Kasumi-1 (cell line): Measurements from ENCODE around the gene PRSS38.

Experiments used
- DNase-seq, 2 experiments: peaks; one replicate each; lab custom pipeline; 2025; lab: John Stamatoyannopoulos, UW

PRSS38 gene

DNA sequence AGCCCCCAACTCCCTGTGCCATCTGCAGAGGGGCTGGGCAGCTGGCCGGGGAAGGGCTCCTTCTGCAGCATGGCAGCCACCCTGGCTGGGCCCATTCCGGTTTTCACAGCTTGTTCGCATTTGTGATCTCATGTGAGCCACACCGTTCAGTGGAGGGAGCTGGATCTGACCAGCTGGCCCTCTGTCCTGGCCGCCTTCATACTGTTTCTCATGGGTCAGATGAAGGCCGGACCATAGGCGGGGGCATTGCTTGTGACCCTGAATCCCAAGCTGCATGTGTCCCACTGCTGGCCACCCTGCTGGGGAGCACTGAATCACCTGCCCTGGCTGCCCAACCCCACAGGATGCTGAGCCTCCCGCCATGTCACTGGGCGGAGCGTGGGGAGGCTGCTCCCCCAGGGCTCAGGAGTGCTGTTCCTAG lies 36.4 kb upstream of the PRSS38 start:
- no peak for DNase-seq

DNA sequence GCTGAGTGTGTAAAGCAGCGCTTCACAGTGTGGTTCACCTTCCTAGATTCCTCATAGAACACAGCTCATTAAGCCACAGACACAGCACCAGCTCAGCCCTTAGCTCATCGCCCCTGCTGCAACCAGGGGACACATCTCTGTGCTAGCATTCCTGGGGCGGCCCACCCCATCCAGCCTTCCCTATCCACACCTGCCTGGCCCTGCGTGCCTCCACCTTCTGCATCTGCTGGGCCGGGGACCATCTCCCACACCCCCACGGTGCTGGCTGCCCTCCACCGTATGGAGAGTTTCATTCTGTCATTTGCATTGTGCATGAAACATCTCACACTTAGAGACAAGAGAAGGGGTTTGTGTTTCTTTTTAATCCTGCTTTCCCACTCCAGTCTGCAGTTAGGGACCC lies 35.8 kb upstream of the PRSS38 start:
- DNase-seq = no peak

DNA sequence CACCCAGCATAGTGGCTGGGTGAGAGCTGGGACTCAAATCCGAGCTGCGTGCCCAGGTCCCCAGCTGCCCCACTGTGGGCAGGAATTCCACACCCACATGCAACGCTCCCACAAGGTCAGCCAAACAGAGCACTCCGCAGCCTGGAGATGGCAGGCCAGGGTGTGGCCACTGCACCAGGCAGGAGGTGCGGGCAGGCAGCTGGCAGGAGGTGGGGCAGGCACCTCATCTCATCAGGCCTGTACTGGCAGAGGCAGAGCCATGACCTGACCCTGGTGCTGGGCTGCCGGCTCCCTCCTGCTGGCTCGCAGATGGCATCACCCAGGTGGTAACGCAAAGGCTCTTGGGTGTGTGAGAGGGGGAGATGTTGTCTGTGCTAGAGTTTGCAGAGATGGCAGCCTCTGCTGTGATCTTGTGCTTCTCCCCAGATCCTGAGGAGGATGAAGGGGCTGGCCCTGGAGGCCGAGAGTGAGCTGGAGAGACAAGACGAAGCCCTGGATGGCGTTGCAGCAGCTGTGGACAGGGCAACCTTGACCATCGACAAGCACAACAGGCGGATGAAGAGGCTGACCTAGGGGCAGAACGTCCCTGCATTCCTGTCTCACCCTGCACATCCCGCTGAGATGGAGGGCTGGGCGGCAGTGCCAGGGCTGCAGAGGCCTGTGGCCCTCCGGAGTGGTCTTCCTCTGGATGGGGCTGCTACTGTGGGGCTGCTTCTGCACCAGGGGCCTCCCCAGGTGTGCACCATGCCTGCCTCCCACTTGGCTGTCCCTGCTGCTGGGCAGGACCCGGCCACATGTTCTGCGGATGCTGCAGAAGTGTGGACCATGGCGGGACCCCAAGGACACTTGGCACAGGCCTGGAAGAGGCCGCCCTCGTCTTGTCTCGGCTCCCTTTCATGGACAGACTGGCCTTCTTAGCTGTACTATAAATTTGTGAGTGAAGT lies 35.1 kb upstream of the PRSS38 start:
- DNase-seq = no peak

- no peak for DNase-seq
These were observed 34.1 kb upstream of the PRSS38 start for GRCh38 chr1:227781314-227781930.

GRCh38 chr1:227782226-227782625 lies 33.2 kb upstream of the PRSS38 start:
- DNase-seq = no peak

DNA sequence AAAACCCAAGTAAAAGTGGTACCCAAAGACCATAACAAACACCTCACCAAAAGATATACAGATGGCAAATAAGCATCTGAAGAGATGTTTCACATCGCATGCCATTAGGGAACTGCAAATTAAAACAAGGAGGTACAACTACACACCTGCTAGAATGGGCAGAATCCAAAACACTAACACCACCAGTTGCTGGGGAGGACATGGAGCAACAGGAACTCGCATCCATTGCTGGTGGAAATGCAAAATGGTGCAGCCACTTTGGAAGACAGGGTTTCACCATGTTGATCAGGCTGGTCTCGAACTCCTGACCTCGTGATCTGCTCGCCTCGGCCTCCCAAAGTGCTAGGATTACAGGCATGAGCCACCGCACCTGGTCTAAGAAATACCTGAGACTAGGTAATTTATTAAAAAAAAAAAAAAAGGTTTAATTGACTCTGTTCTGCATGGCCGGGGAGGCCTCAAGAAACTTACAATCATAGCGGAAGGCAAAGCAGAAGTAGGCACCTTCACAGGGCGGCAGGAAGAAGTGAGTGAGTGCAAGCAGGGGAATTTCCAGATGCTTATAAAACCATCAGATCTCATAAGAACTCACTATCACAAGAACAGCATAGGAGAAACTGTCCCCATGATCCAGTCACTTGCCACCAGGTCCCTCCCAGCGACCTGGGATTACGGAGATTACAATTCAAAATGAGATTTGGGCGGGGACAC lies 30.2 kb upstream of the PRSS38 start:
- DNase-seq = no peak

DNA sequence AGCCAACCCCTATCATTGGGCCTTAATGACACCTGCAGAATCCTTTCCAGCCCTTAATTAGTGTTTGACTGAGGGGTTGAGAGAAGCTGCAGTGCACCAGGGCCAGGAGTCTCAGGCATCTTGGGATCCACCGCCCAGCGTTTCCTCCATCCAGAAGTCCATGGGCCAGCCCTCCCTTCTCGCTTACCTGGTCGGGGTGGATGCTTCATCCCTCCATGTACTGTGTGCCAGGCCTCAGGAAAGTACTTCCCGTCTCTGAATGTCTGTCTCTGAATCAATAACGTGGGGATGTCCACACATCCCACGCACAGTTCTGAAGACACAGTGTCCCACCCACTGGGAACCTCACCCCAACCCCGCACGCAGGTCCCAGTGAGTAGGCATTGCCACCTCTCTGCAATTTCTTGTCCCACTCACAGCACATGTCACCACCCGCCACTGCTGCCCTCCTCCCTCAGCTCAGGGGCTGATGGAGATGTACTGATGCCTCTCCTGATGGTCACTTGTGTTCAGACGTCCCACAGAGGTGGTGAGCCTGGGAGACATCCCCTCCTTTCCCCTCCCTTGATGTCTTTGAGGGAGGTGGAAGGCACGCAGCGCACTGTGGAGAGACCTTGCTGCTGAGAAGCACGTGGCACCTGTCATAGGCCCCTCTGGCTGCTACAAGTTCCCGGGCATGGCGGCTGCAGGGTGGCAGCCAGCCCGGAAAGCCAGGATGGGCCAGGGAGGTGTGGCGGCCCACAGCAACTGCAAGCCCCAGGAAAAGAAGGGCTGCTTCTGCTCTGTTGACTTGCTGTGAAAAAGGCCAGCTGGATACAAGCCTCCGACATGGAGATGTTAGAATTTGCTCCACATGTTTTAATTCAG lies 29.4 kb upstream of the PRSS38 start:
- DNase-seq = no peak

GRCh38 chr1:227786673-227787512 lies 28.6 kb upstream of the PRSS38 start:
- no peak for DNase-seq

DNA sequence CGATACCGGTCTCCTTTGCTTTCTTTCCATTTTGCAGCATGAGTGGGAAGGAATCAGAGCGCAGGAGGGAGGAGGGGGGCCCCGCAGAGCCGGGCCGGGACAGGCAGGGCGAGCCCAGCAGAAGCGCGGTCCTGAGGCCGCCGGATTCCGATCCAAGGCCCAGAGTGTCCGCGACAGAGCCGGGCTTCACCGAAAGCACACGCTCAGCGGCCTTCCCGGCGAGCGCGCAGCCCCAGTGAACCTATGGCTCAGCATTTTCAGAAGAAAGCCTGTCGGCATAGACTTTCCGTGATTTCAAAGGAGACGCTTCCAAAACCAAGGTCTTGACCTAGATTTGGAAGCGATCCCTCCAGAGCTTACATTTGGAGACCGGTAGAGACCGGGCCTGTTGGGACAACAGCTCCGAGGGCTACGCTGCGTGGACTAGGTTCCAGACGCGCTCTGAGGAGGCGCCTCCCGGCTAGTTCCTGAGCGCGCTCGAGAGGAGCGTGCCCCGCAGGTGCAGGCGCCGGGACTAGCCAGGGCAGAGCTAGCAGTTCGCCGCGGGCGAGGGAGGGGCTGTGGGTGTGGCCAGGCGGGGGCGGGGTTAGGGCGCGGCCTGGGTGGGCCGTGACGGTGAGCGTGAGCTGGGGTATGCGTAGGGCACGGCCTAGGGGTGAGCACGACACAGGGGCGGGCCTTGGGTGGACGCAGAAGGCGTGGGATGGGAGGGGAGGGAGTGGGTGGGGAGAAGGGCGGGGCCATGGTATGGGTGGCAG lies 27.8 kb upstream of the PRSS38 start:
- DNase-seq = peak; percentile 84 to 91

DNA sequence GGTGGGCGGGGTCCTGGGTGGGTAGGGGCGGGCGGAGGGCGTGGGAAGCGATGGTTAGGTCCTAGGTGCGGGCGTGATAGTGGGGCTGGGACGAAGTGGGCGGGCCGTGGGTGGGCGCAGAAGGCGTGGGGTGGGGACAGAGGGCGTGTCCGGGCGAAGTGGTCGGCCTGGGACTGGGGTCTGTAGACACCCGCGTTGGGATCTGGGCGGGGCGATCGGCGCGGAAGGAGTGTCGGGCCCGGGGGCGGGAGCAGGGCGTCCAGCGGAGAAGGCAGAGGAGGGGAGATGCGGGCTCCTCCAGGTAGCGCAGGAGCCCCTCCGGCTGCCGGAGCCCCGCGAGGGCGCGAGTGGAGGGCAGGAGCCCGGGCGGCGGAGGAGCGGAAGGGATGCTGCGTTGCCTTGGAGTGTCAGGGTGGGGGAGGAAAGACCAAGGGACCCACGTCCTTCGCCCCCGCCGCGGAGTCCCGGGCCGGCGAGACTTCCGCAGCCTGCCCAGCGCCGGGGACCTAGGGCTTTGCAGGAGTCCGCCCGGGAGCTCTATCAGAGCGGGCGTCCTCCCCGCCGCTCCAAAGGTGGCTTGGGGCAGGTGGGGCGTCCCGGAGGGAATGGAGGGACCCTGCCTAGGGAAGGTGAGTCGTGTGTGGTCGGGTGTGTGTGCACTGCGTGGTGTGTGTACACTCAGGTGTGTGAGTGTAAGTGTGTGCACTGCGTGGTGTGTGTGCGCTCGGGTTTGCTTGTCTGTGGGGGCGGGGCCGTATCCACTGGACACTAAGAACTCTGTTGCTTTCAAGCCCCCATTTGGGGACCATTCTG lies 27.0 kb upstream of the PRSS38 start:
- peak; percentile 45 to 71 for DNase-seq

- no peak for DNase-seq
These were observed 26.1 kb upstream of the PRSS38 start for GRCh38 chr1:227789084-227790033.

GRCh38 chr1:227790034-227790400 lies 25.5 kb upstream of the PRSS38 start:
- DNase-seq = no peak

DNA sequence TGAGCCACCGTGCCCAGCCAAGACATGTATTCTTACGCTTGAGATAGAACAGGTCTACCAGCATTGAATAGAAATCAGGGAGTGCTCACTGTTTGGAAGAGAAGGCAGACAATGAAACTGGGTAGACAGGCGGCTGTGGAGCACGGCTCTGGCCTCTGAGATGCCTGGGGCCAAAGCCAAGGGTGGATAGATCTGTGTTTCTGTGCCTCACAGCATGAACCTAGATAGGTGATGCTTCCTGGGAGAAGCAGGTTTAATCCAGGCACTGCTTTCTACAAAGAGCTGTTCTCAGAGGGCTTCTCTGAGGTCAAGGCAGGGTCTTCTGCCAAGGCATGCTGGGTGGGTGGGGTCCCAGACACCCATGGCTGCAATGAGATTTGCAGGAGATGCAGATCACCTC lies 24.6 kb upstream of the PRSS38 start:
- DNase-seq = no peak

DNA sequence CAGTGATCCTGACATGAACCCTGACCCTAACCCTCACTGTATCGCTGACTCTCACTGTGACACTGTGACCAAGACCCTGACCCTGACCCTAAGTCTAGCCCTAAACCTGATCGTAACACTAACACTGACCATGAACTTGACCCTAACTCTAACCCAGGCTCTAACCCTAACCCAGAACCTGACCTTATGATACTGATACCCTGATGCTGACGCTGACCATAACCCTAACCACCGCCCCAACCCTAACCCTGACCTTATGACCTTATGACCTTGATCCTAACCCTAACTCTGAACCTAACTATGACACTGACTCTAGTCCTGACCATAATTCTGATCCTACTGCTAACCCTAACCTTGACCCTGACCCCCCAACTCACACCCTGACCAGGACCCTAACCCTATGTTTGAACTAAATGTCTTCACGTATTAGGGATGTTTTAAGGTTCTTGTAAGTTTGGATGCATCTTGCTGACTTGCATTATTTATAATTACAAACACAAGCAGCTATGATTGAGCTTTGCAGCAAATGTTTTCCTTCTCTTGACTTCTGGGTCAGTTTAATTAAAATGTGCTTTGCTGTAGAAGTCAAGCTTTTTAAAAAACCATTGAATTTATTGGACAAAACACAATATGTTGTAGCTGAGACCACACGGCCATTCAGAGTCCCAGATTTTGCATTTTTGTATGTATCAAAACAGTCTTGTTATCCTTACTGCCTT lies 23.9 kb upstream of the PRSS38 start:
- no peak for DNase-seq

GRCh38 chr1:227792216-227793078 lies 23.0 kb upstream of the PRSS38 start:
- DNase-seq = no peak
